ENCODE data around the gene CLCN6.

CLCN6 gene

DNA sequence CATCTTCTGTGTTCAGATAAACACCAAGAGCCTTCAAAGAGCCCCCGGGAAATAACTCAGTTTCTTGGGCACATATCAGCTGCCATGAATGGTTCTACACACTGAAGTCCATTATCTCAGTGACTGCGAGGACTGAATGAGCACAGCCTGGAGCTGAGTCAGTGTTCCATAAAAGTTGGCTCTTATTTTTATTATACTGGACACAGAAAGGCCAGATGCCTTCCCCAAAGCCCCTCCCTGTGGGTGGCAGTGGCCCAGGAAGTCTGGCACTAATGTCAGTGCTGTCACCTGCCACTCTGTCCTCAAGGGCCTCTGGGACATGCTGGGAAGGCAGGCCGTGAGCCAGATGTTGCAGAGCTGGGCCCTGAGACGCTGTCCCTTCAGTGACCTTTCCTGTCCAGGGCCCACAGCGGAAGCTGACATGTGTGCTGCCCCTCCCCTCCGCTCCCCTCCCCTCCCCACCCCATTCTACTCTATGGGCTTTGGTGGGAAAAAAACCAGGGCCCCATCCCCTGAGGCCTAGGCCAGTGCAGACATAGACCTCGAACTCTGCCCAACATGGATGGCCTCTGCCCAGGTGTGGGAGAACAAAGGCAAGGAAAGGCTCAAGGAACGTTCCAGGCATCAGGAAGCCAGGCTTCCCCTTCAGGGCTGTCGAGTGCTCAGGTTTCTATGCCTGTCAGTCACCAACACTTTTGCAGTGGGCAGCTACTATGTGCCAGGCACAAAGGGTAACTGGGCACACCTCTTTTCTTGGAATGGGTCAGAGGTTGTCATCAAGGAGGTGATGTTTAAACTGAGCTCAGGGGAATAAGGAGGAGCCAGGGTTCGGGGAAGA, 75.1 kb downstream of the CLCN6 start:
- H3K4me1 Mint-ChIP-seq = no peaks in the 10 kb centered on the region
- no peak for ATAC-seq
- H3K9me3 Mint-ChIP-seq = no peaks in the 10 kb centered on the region
- H3K4me3 Mint-ChIP-seq = no peak overlapping the region
- no peaks in the 10 kb centered on the region for H3K36me3 Mint-ChIP-seq
- H3K27ac Mint-ChIP-seq = no peak overlapping the region
- DNase-seq (ENCODE audit: low spot score in 2 of 2) = no peak

DNA sequence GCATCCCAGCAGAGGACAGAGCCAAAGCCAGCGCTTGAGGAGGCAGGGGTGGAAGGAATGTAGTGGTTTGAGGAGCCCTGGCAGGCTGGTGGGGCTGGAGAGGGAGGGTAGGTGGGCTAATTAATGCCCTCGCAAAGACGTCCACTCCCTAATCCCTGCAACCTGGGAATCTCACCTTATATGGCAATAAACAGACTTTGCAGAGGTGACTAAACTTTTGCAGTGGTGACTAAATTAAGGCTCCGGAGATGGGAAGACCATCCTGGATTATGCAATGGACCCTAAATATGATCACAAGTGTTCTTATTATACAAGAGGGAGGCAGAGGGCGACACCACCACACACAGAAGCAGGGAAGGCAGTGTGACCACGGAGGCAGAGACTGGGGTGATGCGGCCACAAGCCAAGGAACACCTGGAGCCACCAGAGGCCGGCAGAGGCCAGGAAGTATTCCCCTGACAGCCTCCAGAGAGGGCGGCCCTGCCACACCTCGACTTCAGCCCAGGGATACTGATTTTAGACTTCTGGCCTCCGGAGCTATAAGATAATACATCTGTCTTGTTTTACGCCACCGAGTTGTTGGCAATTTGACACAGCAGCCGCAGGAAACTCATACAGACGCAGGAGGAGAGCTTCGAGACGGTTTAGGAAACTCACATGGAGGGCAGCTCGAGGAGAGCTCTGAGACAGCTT, 75.9 kb downstream of the CLCN6 start:
- DNase-seq (ENCODE audit: low spot score in 2 of 2) (no peak), ATAC-seq (no peak)
- no peaks in the 10 kb centered on the region for H3K4me1 Mint-ChIP-seq
- no peak overlapping the region for H3K4me3 Mint-ChIP-seq
- H3K36me3 Mint-ChIP-seq = no peaks in the 10 kb centered on the region
- H3K9me3 Mint-ChIP-seq = no peaks in the 10 kb centered on the region
- H3K27ac Mint-ChIP-seq = no peak overlapping the region

DNA sequence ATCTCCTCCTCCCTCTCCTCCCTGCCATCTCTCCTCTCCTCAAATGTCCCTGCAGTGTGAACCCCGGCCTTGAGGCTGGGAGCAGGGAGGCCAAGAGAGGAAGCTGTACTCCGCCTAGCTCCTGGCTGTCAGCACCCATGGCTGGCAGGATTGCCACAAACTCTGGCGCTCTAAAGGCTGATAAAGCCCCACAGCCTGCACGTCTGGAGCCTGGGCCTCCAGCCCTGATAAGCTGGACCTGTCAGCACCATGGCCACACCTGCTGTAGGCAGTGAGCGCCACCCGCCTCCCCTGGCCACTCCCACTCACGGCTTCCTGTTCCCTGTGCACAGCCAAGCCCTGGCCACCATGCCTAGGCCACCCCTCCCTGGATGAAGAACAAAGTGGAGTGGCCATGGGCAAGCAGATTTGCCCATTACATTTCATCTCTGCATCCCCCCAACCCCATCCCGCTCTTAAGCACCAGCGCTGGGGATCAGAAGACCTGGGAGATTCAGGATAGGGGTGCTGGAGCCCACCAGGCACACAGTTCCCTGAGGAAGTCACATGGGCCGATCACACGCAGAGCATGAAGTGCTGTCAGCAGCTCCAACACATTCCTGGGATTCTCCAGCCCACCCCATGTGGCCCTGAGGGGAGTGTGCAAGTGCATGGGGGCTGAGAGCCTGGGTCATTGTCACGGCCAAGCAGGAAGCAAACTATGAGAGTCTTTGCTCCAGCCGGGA, 77.0 kb downstream of the CLCN6 start:
- Mint-ChIP-seq H3K4me3 (no peak overlapping the region), H3K36me3 (no peaks in the 10 kb centered on the region), H3K9me3 (no peaks in the 10 kb centered on the region), H3K27ac (no peak overlapping the region), H3K4me1 (no peaks in the 10 kb centered on the region)
- no peak for DNase-seq (ENCODE audit: low spot score in 2 of 2)
- no peak for ATAC-seq

DNA sequence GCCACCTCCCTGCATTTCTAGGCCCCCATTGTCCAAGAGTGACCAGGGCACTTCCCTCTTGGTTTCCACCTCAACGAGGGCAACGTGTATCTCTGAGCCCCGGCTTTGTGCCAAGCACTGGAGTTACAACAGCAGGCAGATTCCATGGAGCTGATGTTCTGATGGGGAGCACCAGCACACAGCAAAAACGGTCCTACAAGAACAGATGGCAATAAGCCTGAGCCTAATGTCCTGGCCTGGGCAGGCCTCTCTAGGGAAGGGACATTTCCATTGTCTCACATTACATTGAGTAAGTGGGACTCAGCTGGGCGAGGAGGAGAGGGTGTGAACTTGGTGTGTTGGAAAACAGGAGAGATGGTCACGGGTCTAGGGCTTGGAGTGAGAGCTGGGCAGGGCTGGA, 79.9 kb downstream of the CLCN6 start:
- H3K4me1 Mint-ChIP-seq = no peaks in the 10 kb centered on the region
- ATAC-seq (no peak), DNase-seq (ENCODE audit: low spot score in 2 of 2) (no peak)
- no peaks in the 10 kb centered on the region for H3K36me3 Mint-ChIP-seq
- H3K9me3 Mint-ChIP-seq = no peaks in the 10 kb centered on the region
- no peak overlapping the region for H3K27ac Mint-ChIP-seq
- no peak overlapping the region for H3K4me3 Mint-ChIP-seq

DNA sequence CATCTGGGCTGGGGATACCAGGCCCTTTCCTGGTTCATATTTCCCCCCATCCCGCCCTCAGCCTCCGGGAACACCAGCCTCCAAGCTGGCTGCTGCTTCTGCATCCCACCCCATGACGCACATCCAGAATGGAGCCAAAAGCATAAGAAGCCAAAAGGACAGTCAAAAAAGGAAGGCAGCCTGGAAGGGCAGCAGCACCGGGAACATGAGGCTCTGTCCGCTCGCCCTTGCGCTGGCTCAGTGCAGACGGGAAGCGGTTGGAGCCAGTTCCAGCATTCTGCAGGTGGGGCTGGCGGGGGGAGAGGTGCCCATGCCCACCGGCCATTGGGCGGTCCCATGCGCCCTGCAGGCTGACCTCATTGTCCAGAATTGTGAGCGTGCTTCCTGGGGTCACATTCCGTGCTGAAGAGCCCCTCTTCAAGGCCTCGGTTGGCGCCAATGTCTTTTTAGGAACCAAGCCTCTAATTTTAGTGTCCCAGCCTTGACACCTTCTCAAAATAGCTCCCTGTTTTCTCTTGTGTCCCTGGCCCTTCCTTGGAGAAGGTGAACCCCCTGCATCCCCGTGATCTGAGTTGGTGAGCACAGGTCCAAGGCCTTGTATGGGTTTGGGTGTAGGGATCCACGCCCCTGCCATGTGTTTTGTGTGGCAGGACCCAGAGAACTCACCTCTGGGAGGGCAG, 81.1 kb downstream of the CLCN6 start:
- Mint-ChIP-seq H3K4me3 (no peak overlapping the region), H3K36me3 (no peaks in the 10 kb centered on the region), H3K4me1 (no peaks in the 10 kb centered on the region), H3K9me3 (no peaks in the 10 kb centered on the region), H3K27ac (no peak overlapping the region)
- DNase-seq (ENCODE audit: low spot score in 2 of 2) (no peak), ATAC-seq (no peak)

DNA sequence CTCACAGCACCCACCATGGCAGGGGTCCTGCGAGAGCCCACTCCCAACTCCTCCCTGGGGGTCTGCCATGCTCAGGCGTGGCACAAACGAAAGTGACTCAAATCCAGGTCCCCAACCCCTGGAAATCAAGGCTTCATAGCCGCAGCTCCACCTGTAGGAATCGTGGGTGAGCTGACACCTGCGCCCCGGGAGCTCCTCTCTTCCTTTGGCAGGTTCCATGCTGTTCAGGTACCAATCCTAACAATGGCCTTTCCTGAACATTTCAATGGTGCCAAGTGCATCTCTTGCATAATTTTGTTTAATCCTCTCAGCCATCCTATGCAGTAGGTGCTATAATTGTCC, 81.6 kb downstream of the CLCN6 start:
- DNase-seq (ENCODE audit: low spot score in 2 of 2) = no peak
- H3K36me3 Mint-ChIP-seq = no peaks in the 10 kb centered on the region
- no peak overlapping the region for H3K4me3 Mint-ChIP-seq
- H3K9me3 Mint-ChIP-seq = no peaks in the 10 kb centered on the region
- H3K27ac Mint-ChIP-seq = no peak overlapping the region
- no peaks in the 10 kb centered on the region for H3K4me1 Mint-ChIP-seq
- ATAC-seq = no peak

DNA sequence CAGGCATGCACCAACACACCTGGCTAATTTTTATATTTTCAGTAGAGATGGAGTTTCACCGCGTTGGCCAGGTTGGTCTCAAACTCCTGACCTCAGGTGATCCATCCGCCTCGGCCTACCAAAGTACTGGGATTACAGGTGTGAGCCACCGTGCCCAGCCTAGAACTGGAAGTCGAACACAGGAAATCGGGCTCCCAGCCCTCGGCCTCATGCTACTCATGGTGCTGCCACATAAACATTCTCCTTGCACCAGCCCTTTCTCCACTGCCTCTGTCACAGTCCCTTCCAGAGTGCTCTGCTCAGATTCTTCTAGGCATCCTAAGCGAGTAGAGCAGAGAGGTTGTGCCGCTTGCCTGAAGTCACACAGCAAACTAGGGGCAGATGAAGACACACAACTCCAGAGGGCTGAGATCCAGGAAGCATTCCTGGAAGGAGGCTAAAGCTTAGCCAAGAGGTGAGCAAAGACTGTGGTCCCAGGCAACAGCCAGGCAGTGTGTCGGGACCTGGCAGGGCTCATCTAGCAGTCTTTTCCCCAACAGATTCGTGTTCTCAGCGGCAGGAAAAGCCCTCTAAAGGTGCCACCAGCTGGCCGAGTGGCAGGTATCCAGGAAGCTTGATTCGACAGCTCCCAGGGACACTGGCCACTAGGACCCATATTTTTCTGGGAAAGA, 82.3 kb downstream of the CLCN6 start:
- no peak overlapping the region for H3K4me3 Mint-ChIP-seq
- H3K36me3 Mint-ChIP-seq = no peaks in the 10 kb centered on the region
- DNase-seq (ENCODE audit: low spot score in 2 of 2) (no peak), ATAC-seq (no peak)
- H3K4me1 Mint-ChIP-seq = no peaks in the 10 kb centered on the region
- no peaks in the 10 kb centered on the region for H3K9me3 Mint-ChIP-seq
- no peak overlapping the region for H3K27ac Mint-ChIP-seq

DNA sequence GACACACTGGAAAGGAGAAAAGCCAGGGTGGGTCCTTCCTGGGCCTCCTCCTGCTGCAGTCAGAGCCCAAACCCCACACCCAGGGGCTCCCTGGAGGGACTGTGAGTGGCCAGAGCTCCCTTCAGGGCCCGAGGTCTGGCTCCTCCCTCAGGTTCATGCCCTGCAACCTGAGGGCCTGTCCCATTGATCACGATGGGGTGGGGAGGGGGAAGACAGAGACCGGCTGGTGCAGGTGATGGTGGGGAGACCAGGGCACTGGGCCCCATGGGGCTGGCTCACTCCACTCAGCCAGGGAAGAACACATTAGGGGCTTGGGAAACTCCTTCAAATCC, 82.9 kb downstream of the CLCN6 start:
- Mint-ChIP-seq H3K4me1 (peaks cover 2% of the 10 kb centered on the region), H3K9me3 (no peaks in the 10 kb centered on the region)
- no peak for DNase-seq (ENCODE audit: low spot score in 2 of 2)

DNA sequence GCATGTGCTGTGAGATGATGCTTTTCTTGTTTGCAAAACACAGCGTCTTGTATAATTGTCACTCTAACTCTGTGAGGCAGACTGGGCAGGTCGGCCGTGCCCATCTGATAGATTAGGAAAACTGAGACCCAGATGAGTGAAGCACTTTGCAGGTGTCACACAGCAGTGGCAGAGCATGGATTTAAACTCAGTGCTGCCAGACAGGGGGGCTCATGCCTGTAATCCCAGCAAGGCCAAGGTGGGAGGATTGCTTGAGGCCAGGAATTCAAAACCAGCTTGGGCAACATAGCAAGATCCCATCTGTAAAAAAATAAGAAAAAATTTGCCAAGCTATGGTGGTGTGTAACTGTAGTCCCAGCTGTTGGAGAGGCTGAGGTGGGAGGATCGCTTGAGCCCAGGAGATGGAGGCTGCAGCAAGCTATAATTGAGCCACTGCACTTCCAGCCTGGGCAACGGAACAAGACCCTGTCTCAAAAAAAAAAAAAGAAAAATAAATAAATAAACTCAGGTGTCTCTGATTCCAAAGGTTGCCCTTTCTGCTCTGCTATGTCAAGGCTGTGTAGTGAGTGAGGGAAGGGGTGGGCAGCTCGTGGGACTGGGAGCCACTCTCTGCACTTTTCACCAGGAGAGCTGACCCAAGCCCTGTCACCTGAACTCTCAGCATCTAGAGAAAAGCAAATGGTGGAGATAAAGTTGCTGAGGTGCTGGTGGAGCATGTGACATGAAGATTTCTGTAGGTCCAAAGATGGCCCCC, 85.6 kb downstream of the CLCN6 start:
- ATAC-seq (no peak), DNase-seq (ENCODE audit: low spot score in 2 of 2) (no peak)
- no peak overlapping the region for H3K27ac Mint-ChIP-seq
- no peaks in the 10 kb centered on the region for H3K9me3 Mint-ChIP-seq
- peaks cover 6% of the 10 kb centered on the region for H3K4me1 Mint-ChIP-seq
- H3K4me3 Mint-ChIP-seq = no peak overlapping the region
- no peaks in the 10 kb centered on the region for H3K36me3 Mint-ChIP-seq

More for the DNA sequence above, 82.9 kb downstream of the CLCN6 start:
- no peaks in the 10 kb centered on the region for H3K36me3 Mint-ChIP-seq
- H3K27ac Mint-ChIP-seq = no peak overlapping the region
- no peak overlapping the region for H3K4me3 Mint-ChIP-seq
- ATAC-seq = no peak
